ENCODE results near the gene ENTPD7.

GRCh38 chr10:99682752-99683151 lies 23.4 kb downstream of the ENTPD7 start:
- TF ChIP-seq CHD2 (IDR thresholded peaks at IDR 0.05; ENCODE audit: borderline replicate concordance, low read depth, low read length) (no peak), MAX (IDR thresholded peaks at IDR 0.05; ENCODE audit: low read depth, low read length) (no peak), MXI1 (IDR thresholded peaks at IDR 0.05; ENCODE audit: low read depth, low read length) (no peak), EGR1 (IDR thresholded peaks at IDR 0.05; ENCODE audit: borderline replicate concordance in 1 of 2, low read depth in 2 of 2, low read length in 2 of 2) (no peak), RAD21 (IDR thresholded peaks at IDR 0.05; ENCODE audit: insufficient read depth, low read depth, low read length) (0 out of 2 replicates have a peak, but pooled peaks have one; percentile 11), POLR2A (IDR thresholded peaks at IDR 0.05; ENCODE audit: low read depth, low read length) (no peak), MEF2A (IDR thresholded peaks at IDR 0.05; ENCODE audit: insufficient read depth, low read depth, low read length) (no peak)
- TF ChIP-seq, protein P1, sequence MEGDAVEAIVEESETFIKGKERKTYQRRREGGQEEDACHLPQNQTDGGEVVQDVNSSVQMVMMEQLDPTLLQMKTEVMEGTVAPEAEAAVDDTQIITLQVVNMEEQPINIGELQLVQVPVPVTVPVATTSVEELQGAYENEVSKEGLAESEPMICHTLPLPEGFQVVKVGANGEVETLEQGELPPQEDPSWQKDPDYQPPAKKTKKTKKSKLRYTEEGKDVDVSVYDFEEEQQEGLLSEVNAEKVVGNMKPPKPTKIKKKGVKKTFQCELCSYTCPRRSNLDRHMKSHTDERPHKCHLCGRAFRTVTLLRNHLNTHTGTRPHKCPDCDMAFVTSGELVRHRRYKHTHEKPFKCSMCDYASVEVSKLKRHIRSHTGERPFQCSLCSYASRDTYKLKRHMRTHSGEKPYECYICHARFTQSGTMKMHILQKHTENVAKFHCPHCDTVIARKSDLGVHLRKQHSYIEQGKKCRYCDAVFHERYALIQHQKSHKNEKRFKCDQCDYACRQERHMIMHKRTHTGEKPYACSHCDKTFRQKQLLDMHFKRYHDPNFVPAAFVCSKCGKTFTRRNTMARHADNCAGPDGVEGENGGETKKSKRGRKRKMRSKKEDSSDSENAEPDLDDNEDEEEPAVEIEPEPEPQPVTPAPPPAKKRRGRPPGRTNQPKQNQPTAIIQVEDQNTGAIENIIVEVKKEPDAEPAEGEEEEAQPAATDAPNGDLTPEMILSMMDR (IDR thresholded peaks at IDR 0.05 in 2 of 3, conservative IDR thresholded peaks at IDR 0.05 in 1 of 3; ENCODE audit: control insufficient read depth in 2 of 3, extremely low read depth in 1 of 3, insufficient read depth in 1 of 3, low read depth in 3 of 3, low read length in 3 of 3): peak; percentile 5 to 30 (median 22); a peak in 1 of 6 replicates
